GM12878 (cell line): ENCODE data around the gene SNX10. TPM values are rescaled to one million over a fixed set of nuclear protein-coding genes. Genes with fewer than 3 reads are reported as not detected.

Experiments
- ATAC-seq: fragments of 200-7000 bp; cut with Tn5 transposase; 3 replicates; pipeline ENCODE4 v1.9.1; 2020; ENCODE audit warnings: mild to moderate bottlenecking, moderate library complexity
- BruUV-seq: library from RNA; stranded (reverse); fragments of 400-500 nt; replicated peaks from 2 replicates; lab custom pipeline; 2021; lab: Mats Ljungman, UMichigan
- CTCF ChIA-PET: fragments of 300-600 bp; sonication (Branson Sonifier 250); formaldehyde crosslinking; extraction: SDS; loops from one replicate; lab custom pipeline; 2021; ENCODE audit warnings: inconsistent platforms; lab: Yijun Ruan, JAX
- POLR2A ChIA-PET: fragments of 350-600 bp; formaldehyde crosslinking; extraction: SDS; loops from one replicate; lab custom pipeline; 2021; ENCODE audit warnings: inconsistent platforms; lab: Charles Lee
- RAD21 ChIA-PET: fragments of 300-600 bp; sonication (Branson Sonifier 250); formaldehyde crosslinking; loops from one replicate; lab custom pipeline; 2023; ENCODE audit warnings: antibody characterized with exemption; ENCODE audit not compliant: unreplicated experiment; lab: Charles Lee
- SMC1A ChIA-PET: fragments of 300-600 bp; sonication (Branson Sonifier 250); formaldehyde crosslinking; loops from one replicate; lab custom pipeline; 2023; ENCODE audit not compliant: unreplicated experiment, uncharacterized antibody; lab: Charles Lee
- DNase-seq: peaks from one replicate; pipeline ENCODE4 v3.0.0-alpha.2; 2011; ENCODE audit warnings: low read depth, low spot score
- FAIRE-seq: peaks from 3 replicates; lab custom pipeline; 2011; peaks lifted over from hg19 to GRCh38; lab: Jason Lieb, UNC
- H2AFZ ChIP-seq: 2 replicates; pipeline ENCODE4 v1.6.0; 2011; ENCODE audit warnings: low read depth, low read length, control low read depth; ENCODE audit not compliant: control insufficient read depth
- H3K27ac ChIP-seq: 2 replicates; pipeline ENCODE4 v1.5.1; 2011; ENCODE audit warnings: control low read depth; ENCODE audit not compliant: control insufficient read depth, insufficient read depth
- H3K27me3 ChIP-seq, 2 experiments: replicated peaks in 1 of 2; 2 replicates each; pipeline versions ENCODE4 v1.6.0 to v1.6.1; 2011; ENCODE audit warnings: low read length in 1 of 2; ENCODE audit not compliant: control insufficient read depth in 2 of 2, insufficient read depth in 2 of 2
- H3K36me3 ChIP-seq, 2 experiments: 2 replicates each; pipeline ENCODE4 v1.5.1; 2011; ENCODE audit warnings: low read length in 1 of 2; ENCODE audit not compliant: control insufficient read depth in 2 of 2, insufficient read depth in 2 of 2
- H3K4me1 ChIP-seq: 2 replicates; pipeline ENCODE4 v1.6.1; 2011; ENCODE audit warnings: mild to moderate bottlenecking, low read length, moderate library complexity, mixed read lengths; ENCODE audit not compliant: control insufficient read depth, insufficient read depth
- H3K4me2 ChIP-seq: 2 replicates; pipeline ENCODE4 v1.6.0; 2011; ENCODE audit warnings: control low read depth; ENCODE audit not compliant: control insufficient read depth, insufficient read depth
- H3K4me3 ChIP-seq: fragments of 200-600 bp; sonication (generic); 2 replicates; pipeline ENCODE4 v1.5.1; 2016
- H3K79me2 ChIP-seq: 2 replicates; pipeline ENCODE4 v1.6.0; 2011; ENCODE audit warnings: low read length; ENCODE audit not compliant: control insufficient read depth, insufficient read depth
- H3K9ac ChIP-seq: 2 replicates; pipeline ENCODE4 v1.8.0; 2011; ENCODE audit warnings: low read length, control low read depth, mixed read lengths; ENCODE audit not compliant: control insufficient read depth, insufficient read depth
- H3K9me3 ChIP-seq: replicated peaks from 3 replicates; pipeline ENCODE4 v1.5.1; 2011; ENCODE audit warnings: mild to moderate bottlenecking, low read length; ENCODE audit not compliant: control insufficient read depth, insufficient read depth
- H4K20me1 ChIP-seq: 2 replicates; pipeline ENCODE4 v1.6.0; 2011; ENCODE audit not compliant: control insufficient read depth, insufficient read depth
- ASH2L ChIP-seq: fragments of 300-600, 200-600 bp; sonication (generic); IDR thresholded peaks from 2 replicates; pipeline ENCODE4 v1.6.1; 2017; ENCODE audit warnings: low read depth, mild to moderate bottlenecking, borderline replicate concordance
- CBFB ChIP-seq: IDR thresholded peaks from 2 replicates; pipeline ENCODE4 v1.6.1; 2016; ENCODE audit warnings: antibody characterized with exemption, low read depth
- CEBPZ ChIP-seq: fragments of 150-350 bp; IDR thresholded peaks from 2 replicates; pipeline ENCODE4 v1.6.1; 2016; ENCODE audit warnings: low read depth, low read length
- E2F8 ChIP-seq: fragments of 450-650 bp; IDR thresholded peaks from 2 replicates; pipeline ENCODE4 v1.6.1; 2018; ENCODE audit warnings: mild to moderate bottlenecking, low read depth, moderate library complexity; ENCODE audit not compliant: partially characterized antibody
- FOXK2 ChIP-seq: fragments of 450-650 bp; IDR thresholded peaks from 2 replicates; pipeline ENCODE4 v1.6.1; 2017; ENCODE audit warnings: mild to moderate bottlenecking, moderate library complexity
- JUNB ChIP-seq: IDR thresholded peaks from 2 replicates; pipeline ENCODE4 v1.6.1; 2016; ENCODE audit warnings: antibody characterized with exemption, mild to moderate bottlenecking
- MEF2A ChIP-seq: IDR thresholded peaks from 2 replicates; pipeline ENCODE4 v1.6.1; 2011; ENCODE audit warnings: low read depth, mild to moderate bottlenecking, low read length, moderate library complexity; ENCODE audit not compliant: insufficient read depth
- NFIC ChIP-seq: IDR thresholded peaks from 2 replicates; pipeline ENCODE4 v1.6.1; 2012; ENCODE audit warnings: low read depth, mild to moderate bottlenecking, inconsistent platforms, low read length, moderate library complexity
- POU2F2 ChIP-seq: IDR thresholded peaks from 3 replicates; pipeline ENCODE4 v1.6.1; 2011; ENCODE audit warnings: low read depth, mild to moderate bottlenecking, low read length, borderline replicate concordance
- PRDM15 ChIP-seq: fragments of 450-650 bp; formaldehyde crosslinking; IDR thresholded peaks from 2 replicates; pipeline ENCODE4 v1.4.0; 2020; ENCODE audit warnings: mild to moderate bottlenecking, moderate library complexity
- RBBP5 ChIP-seq: fragments of 200-600 bp; sonication (generic); conservative IDR thresholded peaks from 2 replicates; pipeline ENCODE4 v1.6.1; 2016
- RFX5 ChIP-seq: IDR thresholded peaks from 2 replicates; pipeline ENCODE4 v1.6.1; 2011; ENCODE audit warnings: low read depth, low read length, improper control_type of control experiment
- RUNX3 ChIP-seq: IDR thresholded peaks from 2 replicates; pipeline ENCODE4 v1.6.1; 2012; ENCODE audit warnings: low read length, inconsistent platforms
- SPI1 ChIP-seq: IDR thresholded peaks from 2 replicates; pipeline ENCODE4 v1.6.1; 2011; ENCODE audit warnings: low read depth, mild to moderate bottlenecking, low read length, moderate library complexity, borderline replicate concordance; ENCODE audit not compliant: insufficient read depth
- TCF3 ChIP-seq: IDR thresholded peaks from 2 replicates; pipeline ENCODE4 v1.6.1; 2012; ENCODE audit warnings: low read depth, mild to moderate bottlenecking, low read length, borderline replicate concordance; ENCODE audit not compliant: insufficient read depth
- WGBS: methylation state at CpG from one replicate; pipeline ENCODE4 v1.1.6; 2016; ENCODE audit warnings: low lambda C conversion rate; ENCODE audit not compliant: insufficient replicate concordance, insufficient coverage; ENCODE audit errors: missing lambda C conversion rate; 5-methylcytosine and 5-hydroxymethylcytosine counted together
- in situ Hi-C: fragments of 300-500 bp; cut with MboI; formaldehyde crosslinking; loops from 9 replicates; pipeline ENCODE4 v1.14.3; 2018; ENCODE audit warnings: mixed read lengths
- intact Hi-C: fragments of 100-400 bp; cut with micrococcal nuclease; formaldehyde crosslinking; loops from one replicate; pipeline ENCODE4 v1.14.2; 2022; ENCODE audit not compliant: unreplicated experiment
- polyA plus RNA-seq, 11 experiments: library from polyadenylated mRNA; depleted of rRNA in 4 of 11; unstranded in 6 of 11; stranded (reverse) in 5 of 11; fragments of >200 nt; fragmentation: Nextera tagmentation in 4 of 11; fragmentation: Illumina TruSeq in 1 of 11; extraction: Ambion mirVana in 4 of 11; extraction: Trizol in 1 of 11; gene quantifications; 1 replicate in 1 of 11; 2 replicates in 10 of 11; pipeline versions ENCODE4 v1.2.1 to v1.2.3, GENCODE V29; 2011 to 2016; ENCODE audit warnings: inconsistent platforms in 2 of 11, missing spikeins in 2 of 11, low read depth in 1 of 11
- total RNA-seq, 4 experiments: library from RNA; depleted of rRNA in 3 of 4; stranded (reverse); fragments of >200 nt in 3 of 4; fragmentation: Illumina TruSeq in 1 of 4; extraction: Trizol in 1 of 4; gene quantifications; 2 replicates each; pipeline versions ENCODE4 v1.2.1 to v1.2.3, GENCODE V29; 2013 to 2021

SNX10 gene
- total and polyA plus RNA-seq, 10 of the 15 experiments (the other 5 are each of a cell fraction or from before 2014, with no cell fraction given): 22.0 to 56.2 (median 30.1) TPM

GRCh38 chr7:26397332-26397731 lies 105.7 kb downstream of the SNX10 start:
- intact Hi-C loops: loop anchor here (5.0 kb wide), 1 partner anchor 85 kb away; no protein-coding TSS in a partner anchor
- DNase-seq: no peak
- no peaks in the 10 kb centered on the region for H3K36me3 ChIP-seq
- H3K9me3 ChIP-seq: no peaks in the 10 kb centered on the region
- in situ Hi-C loops: no loop called here
- ChIA-PET POLR2A (interaction anchor here (0.6 kb wide), 1 partner anchor 535 kb away, joined by 3 read pairs; no protein-coding TSS in a partner anchor), RAD21 (interaction anchor here (0.5 to 2.0 kb wide), 8 partner anchors 15 to 442 kb away, joined by 3 to 9 read pairs (median 3); no protein-coding TSS in a partner anchor), CTCF (interaction anchor here (0.6 to 2.1 kb wide), 9 partner anchors 9 to 690 kb away, joined by 3 to 9 read pairs (median 4); no protein-coding TSS in a partner anchor), SMC1A (interaction anchor here (0.5 to 2.5 kb wide), 10 partner anchors 9 to 504 kb away, joined by 3 to 8 read pairs (median 5); no protein-coding TSS in a partner anchor)
- H3K79me2 ChIP-seq: no peaks in the 10 kb centered on the region
- H3K27ac ChIP-seq: no peak overlapping the region
- peaks cover 0 to 2% of the 10 kb centered on the region in 2 experiments; a peak in 1 of 4 replicates for H3K27me3 ChIP-seq
- H3K4me3 ChIP-seq: no peak overlapping the region
- no peak for FAIRE-seq
- ATAC-seq: no peak
- TF ChIP-seq ASH2L: no peak
- TF ChIP-seq SPI1: no peak
- TF ChIP-seq POU2F2: no peak
- no peak for TF ChIP-seq PRDM15
- no peak for TF ChIP-seq NFIC
- no peak for TF ChIP-seq RUNX3
- no peak for TF ChIP-seq TCF3
- TF ChIP-seq MEF2A: no peak
- no peak for TF ChIP-seq E2F8
- TF ChIP-seq RBBP5: no peak
- no peak for TF ChIP-seq JUNB
- TF ChIP-seq FOXK2: no peak
- TF ChIP-seq CBFB: no peak
- no peak for TF ChIP-seq CEBPZ
- no peak for TF ChIP-seq RFX5
- H3K4me2 ChIP-seq: peak overlapping the region; percentile 96; the same call in 1 of the 2 replicates
- peaks cover 15% of the 10 kb centered on the region; the same call in 1 of the 2 replicates for H3K4me1 ChIP-seq
- H2AFZ ChIP-seq: peak overlapping the region; percentile 89
- 51% methylated on average over 3 of the region's 7 CpGs for WGBS
- no peaks in the 10 kb centered on the region for H4K20me1 ChIP-seq
- no peak overlapping the region for H3K9ac ChIP-seq
- BruUV-seq: no TSS peak
